ENCODE data around the gene ARHGAP22. TPM values are rescaled to one million over a fixed set of nuclear protein-coding genes. Genes with fewer than 3 reads are reported as not detected.

The ARHGAP22 gene
- total RNA-seq, 4 donors from 2014 or later, result 0.59 to 2.1 (median 1.2) TPM

DNA sequence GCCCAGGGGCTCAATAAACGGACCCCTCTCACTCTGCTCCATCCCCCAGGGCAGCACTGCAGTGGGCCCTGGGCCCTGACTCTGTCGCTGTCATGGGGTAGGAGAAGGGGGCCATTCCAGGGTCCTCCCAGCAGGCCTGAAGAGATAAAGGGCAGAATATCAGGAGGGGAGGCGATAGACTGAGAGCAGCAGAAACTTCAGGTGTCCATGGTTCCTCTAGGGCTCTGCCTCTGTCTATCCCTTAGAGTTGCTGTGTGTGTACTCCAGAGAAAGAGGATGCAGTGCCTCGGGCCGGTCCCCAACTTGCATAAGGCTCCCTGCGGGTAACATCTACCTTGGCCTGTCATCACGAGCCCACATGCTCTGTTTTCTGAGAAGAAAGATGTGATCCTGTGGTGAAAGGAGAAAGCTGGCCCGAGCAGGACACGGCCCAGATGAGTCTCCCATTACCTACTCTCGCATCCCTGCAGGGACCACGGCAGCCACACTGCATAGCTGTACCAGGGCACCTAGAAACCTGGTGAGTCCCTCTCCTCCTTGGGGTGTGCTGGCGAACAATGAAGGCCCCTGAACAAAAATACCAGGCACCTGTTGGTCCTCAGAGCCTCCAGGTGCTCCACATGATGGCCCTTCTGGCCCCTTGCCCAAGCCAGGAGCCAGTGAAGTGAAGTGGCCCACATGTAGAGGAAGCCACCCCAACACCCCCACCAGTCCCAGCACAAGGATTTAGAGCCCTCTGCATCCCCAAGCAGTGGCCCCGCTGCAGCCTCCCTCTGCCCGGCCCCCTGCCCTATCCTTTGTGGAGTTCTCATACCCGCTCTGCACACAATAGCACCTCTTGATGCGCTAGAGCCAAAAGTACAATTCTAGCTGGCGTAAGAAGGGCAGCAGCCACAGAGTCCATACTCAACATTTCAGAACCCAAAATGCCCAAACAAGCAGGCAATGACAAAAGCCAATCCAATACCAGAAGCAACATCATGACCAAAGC lies 106.8 kb downstream of the ARHGAP22 start:
- H3K27me3 ChIP-seq, result peaks cover 0 to 11% (median 0%) of the 10 kb centered on the region in 4 donors
- H3K4me3 ChIP-seq, result no peak overlapping the region
- intact Hi-C loops (cut with DNase I), result no loop called here
- WGBS, 2 donors, result 85 to 90% methylated on average over 2 to 8 of the region's 17 CpGs
- no peaks in the 10 kb centered on the region for H3K36me3 ChIP-seq
- DNase-seq, result no peak
- H3K9me3 ChIP-seq, result no peaks in the 10 kb centered on the region
- no peak overlapping the region for H3K27ac ChIP-seq
- no peak for TF ChIP-seq POLR2A (IDR thresholded peaks at IDR 0.05)
- TF ChIP-seq, protein P1, sequence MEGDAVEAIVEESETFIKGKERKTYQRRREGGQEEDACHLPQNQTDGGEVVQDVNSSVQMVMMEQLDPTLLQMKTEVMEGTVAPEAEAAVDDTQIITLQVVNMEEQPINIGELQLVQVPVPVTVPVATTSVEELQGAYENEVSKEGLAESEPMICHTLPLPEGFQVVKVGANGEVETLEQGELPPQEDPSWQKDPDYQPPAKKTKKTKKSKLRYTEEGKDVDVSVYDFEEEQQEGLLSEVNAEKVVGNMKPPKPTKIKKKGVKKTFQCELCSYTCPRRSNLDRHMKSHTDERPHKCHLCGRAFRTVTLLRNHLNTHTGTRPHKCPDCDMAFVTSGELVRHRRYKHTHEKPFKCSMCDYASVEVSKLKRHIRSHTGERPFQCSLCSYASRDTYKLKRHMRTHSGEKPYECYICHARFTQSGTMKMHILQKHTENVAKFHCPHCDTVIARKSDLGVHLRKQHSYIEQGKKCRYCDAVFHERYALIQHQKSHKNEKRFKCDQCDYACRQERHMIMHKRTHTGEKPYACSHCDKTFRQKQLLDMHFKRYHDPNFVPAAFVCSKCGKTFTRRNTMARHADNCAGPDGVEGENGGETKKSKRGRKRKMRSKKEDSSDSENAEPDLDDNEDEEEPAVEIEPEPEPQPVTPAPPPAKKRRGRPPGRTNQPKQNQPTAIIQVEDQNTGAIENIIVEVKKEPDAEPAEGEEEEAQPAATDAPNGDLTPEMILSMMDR (IDR thresholded peaks at IDR 0.05), result no peak
- peaks cover 0 to 22% (median 11%) of the 10 kb centered on the region in 3 donors for H3K4me1 ChIP-seq

DNA sequence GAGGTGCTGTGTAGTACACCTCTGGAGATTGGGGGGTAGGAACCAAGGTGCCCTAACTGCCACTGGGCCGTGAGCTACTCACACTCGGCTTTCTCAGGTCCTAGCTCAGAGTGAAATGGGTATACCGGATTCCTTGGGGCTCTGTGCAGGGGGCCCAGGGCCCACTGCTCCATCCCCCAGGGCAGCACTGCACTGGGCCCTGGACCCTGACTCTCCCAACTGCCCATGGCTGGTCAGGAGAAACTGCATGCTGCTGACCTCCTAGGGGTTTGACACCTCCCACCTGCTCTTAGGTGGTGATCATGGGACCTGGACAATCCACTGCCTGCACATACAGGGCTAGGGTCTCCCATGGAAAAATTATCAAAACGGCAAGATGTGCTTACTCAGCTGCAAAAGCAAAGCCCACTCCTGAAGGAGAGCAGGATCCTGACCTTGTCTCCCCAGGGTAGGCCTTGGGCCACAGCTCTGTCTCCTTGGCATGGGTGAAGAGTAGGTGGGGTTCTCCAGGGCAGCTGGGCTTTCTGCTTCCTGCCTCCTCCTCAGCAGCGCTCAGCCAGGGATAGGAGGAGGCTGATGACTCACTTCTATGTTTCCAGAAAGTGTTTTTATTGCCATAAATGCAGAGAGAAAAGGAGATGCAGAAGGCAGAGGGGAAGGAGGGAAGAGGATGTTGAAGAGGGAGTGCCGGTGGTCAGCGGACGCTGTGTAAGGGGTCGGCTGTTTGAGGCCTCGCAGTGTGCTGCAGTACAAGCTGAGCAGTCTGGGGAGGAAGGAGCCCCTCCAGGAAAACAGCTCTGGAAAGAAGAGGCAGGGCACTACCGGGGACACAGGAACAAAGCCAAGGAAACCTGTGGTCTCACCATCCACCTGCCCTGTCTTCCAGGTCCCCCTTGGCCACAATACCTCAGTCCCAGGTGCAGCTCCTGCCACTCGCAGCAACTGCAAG lies 107.8 kb downstream of the ARHGAP22 start:
- TF ChIP-seq POLR2A (IDR thresholded peaks at IDR 0.05), result no peak
- TF ChIP-seq, protein P1 (IDR thresholded peaks at IDR 0.05), result no peak
- H3K4me3 ChIP-seq, result no peak overlapping the region
- DNase-seq, result no peak
- WGBS, 2 donors, result 20 to 32% methylated on average over 6 to 7 of the region's 12 CpGs
- H3K36me3 ChIP-seq, result no peaks in the 10 kb centered on the region
- H3K27me3 ChIP-seq, result peaks cover 0 to 11% (median 0%) of the 10 kb centered on the region in 4 donors
- no peaks in the 10 kb centered on the region for H3K9me3 ChIP-seq
- peaks cover 0 to 24% (median 11%) of the 10 kb centered on the region in 3 donors for H3K4me1 ChIP-seq
- no peak overlapping the region for H3K27ac ChIP-seq
- intact Hi-C loops (cut with DNase I), result no loop called here

- 68 to 79% methylated on average over 6 to 8 of the region's 10 CpGs for WGBS, 2 donors
- DNase-seq, result no peak
- Histone ChIP-seq H3K27me3 (peaks cover 0 to 11% (median 0%) of the 10 kb centered on the region in 4 donors), H3K27ac (no peak overlapping the region), H3K36me3 (no peaks in the 10 kb centered on the region), H3K4me3 (no peak overlapping the region), H3K9me3 (no peaks in the 10 kb centered on the region), H3K4me1 (peaks cover 0 to 24% (median 11%) of the 10 kb centered on the region in 3 donors)
- TF ChIP-seq, protein P1 (IDR thresholded peaks at IDR 0.05), result no peak
- no peak for TF ChIP-seq POLR2A (IDR thresholded peaks at IDR 0.05)
- intact Hi-C loops (cut with DNase I), result no loop called here
Observed at GRCh38 chr10:48496105-48496830, 108.6 kb downstream of the ARHGAP22 start.

- H3K27ac ChIP-seq, result no peak overlapping the region
- peaks cover 0 to 11% (median 0%) of the 10 kb centered on the region in 4 donors for H3K27me3 ChIP-seq
- TF ChIP-seq POLR2A (IDR thresholded peaks at IDR 0.05), result no peak
- TF ChIP-seq, protein P1 (IDR thresholded peaks at IDR 0.05), result no peak
- DNase-seq, result no peak
- H3K4me1 ChIP-seq, result peaks cover 0 to 24% (median 11%) of the 10 kb centered on the region in 3 donors
- no peaks in the 10 kb centered on the region for H3K36me3 ChIP-seq
- no peaks in the 10 kb centered on the region for H3K9me3 ChIP-seq
- 70 to 82% methylated on average over 5 to 9 of the region's 11 CpGs for whole genome bisulfite sequencing, 2 donors
- H3K4me3 ChIP-seq, result no peak overlapping the region
- intact Hi-C loops (cut with DNase I), result no loop called here
Observed at GRCh38 chr10:48495282-48496045, 109.4 kb downstream of the ARHGAP22 start.
